H9 (cell line): ENCODE data around the gene TMEM245. TPM values are rescaled to one million over a fixed set of nuclear protein-coding genes. Genes with fewer than 3 reads are reported as not detected.

Source experiments
- DNase-seq: peaks from one replicate; pipeline ENCODE4 v3.0.0-alpha.2; 2017
- H2AFZ ChIP-seq: one replicate; pipeline ENCODE4 v1.6.1; 2013; ENCODE audit warnings: mild to moderate bottlenecking, low read length, control low read depth, moderate library complexity
- H2AK5ac ChIP-seq: 2 replicates; pipeline ENCODE4 v1.6.1; 2013; ENCODE audit warnings: low read length, control low read depth, mixed read lengths; ENCODE audit not compliant: insufficient read length
- H2BK120ac ChIP-seq: one replicate; pipeline ENCODE4 v1.6.1; 2013; ENCODE audit warnings: low read depth, mild to moderate bottlenecking, low read length, control low read depth, inconsistent platforms; ENCODE audit not compliant: poor library complexity, severe bottlenecking
- H2BK12ac ChIP-seq: 2 replicates; pipeline ENCODE4 v1.6.1; 2013; ENCODE audit warnings: low read length, control low read depth, mixed read lengths, low read depth; ENCODE audit not compliant: insufficient read length
- H2BK15ac ChIP-seq: 2 replicates; pipeline ENCODE4 v1.6.1; 2013; ENCODE audit warnings: low read depth, low read length, control low read depth
- H2BK20ac ChIP-seq: one replicate; pipeline ENCODE4 v1.6.1; 2013; ENCODE audit warnings: low read depth, mild to moderate bottlenecking, low read length, control low read depth, inconsistent platforms; ENCODE audit not compliant: poor library complexity, severe bottlenecking
- H2BK5ac ChIP-seq: 2 replicates; pipeline ENCODE4 v1.6.1; 2013; ENCODE audit warnings: low read length, control low read depth, mixed read lengths; ENCODE audit not compliant: insufficient read length
- H3K14ac ChIP-seq: 2 replicates; pipeline ENCODE4 v1.6.1; 2013; ENCODE audit warnings: low read length, control low read depth; ENCODE audit not compliant: insufficient read depth
- H3K18ac ChIP-seq: 2 replicates; pipeline ENCODE4 v1.6.1; 2013; ENCODE audit warnings: low read depth, mild to moderate bottlenecking, mixed read lengths, low read length, control low read depth; ENCODE audit not compliant: insufficient read length
- H3K23ac ChIP-seq: 2 replicates; pipeline ENCODE4 v1.6.1; 2013; ENCODE audit warnings: low read length, control low read depth, mixed read lengths, low read depth; ENCODE audit not compliant: insufficient read length
- H3K23me2 ChIP-seq: 2 replicates; pipeline ENCODE4 v1.6.1; 2013; ENCODE audit warnings: low read depth, mild to moderate bottlenecking, mixed read lengths, low read length, control low read depth; ENCODE audit not compliant: insufficient read length, poor library complexity, severe bottlenecking
- H3K27ac ChIP-seq: 2 replicates; pipeline ENCODE4 v1.5.1; 2013; ENCODE audit warnings: low read length, control low read depth, mixed read lengths, low read depth; ENCODE audit not compliant: insufficient read length
- H3K27me3 ChIP-seq: 2 replicates; pipeline ENCODE4 v1.6.1; 2013; ENCODE audit warnings: low read length, control low read depth, inconsistent platforms; ENCODE audit not compliant: insufficient read depth
- H3K4ac ChIP-seq: 2 replicates; pipeline ENCODE4 v1.6.1; 2013; ENCODE audit warnings: low read depth, mild to moderate bottlenecking, control low read depth, inconsistent platforms, low read length, moderate library complexity
- H3K4me1 ChIP-seq: 2 replicates; pipeline ENCODE4 v1.6.1; 2013; ENCODE audit warnings: low read length, control low read depth, inconsistent platforms; ENCODE audit not compliant: insufficient read depth
- H3K4me2 ChIP-seq: 2 replicates; pipeline ENCODE4 v1.6.1; 2013; ENCODE audit warnings: low read length, control low read depth, mixed read lengths; ENCODE audit not compliant: insufficient read length, insufficient read depth
- H3K56ac ChIP-seq: 2 replicates; pipeline ENCODE4 v1.6.1; 2013; ENCODE audit warnings: low read depth, mild to moderate bottlenecking, mixed read lengths, low read length, control low read depth; ENCODE audit not compliant: insufficient read length
- H3K79me1 ChIP-seq: 2 replicates; pipeline ENCODE4 v1.6.1; 2013; ENCODE audit warnings: low read depth, mild to moderate bottlenecking, moderate library complexity, low read length, control low read depth, inconsistent platforms; ENCODE audit not compliant: insufficient read depth, poor library complexity, severe bottlenecking
- H3K79me2 ChIP-seq: 2 replicates; pipeline ENCODE4 v1.6.1; 2013; ENCODE audit warnings: low read length, control low read depth, inconsistent platforms; ENCODE audit not compliant: insufficient read depth
- H3K9ac ChIP-seq: 2 replicates; pipeline ENCODE4 v1.6.1; 2013; ENCODE audit warnings: low read length, control low read depth, mixed read lengths; ENCODE audit not compliant: insufficient read length; ENCODE audit errors: extremely low read depth
- H3K9me3 ChIP-seq: one replicate; pipeline ENCODE4 v1.6.1; 2013; ENCODE audit warnings: low read depth, low read length, inconsistent platforms; ENCODE audit not compliant: control insufficient read depth
- H3T11ph ChIP-seq: one replicate; pipeline ENCODE4 v1.6.1; 2013; ENCODE audit warnings: mild to moderate bottlenecking, low read length, control low read depth, inconsistent platforms
- H4K20me1 ChIP-seq: one replicate; pipeline ENCODE4 v1.6.1; 2013; ENCODE audit not compliant: control insufficient read depth, insufficient read length, insufficient read depth
- H4K5ac ChIP-seq: 2 replicates; pipeline ENCODE4 v1.6.1; 2013; ENCODE audit warnings: low read depth, mild to moderate bottlenecking, mixed read lengths, low read length, control low read depth; ENCODE audit not compliant: insufficient read length
- H4K8ac ChIP-seq: replicated peaks from 2 replicates; pipeline ENCODE4 v1.6.1; 2013; ENCODE audit warnings: low read length, control low read depth, mixed read lengths, low read depth; ENCODE audit not compliant: insufficient read length
- H4K91ac ChIP-seq: 2 replicates; pipeline ENCODE4 v1.6.1; 2013; ENCODE audit warnings: low read depth, mild to moderate bottlenecking, moderate library complexity, mixed read lengths, low read length, control low read depth; ENCODE audit not compliant: insufficient read length
- H3K27ac Mint-ChIP-seq, 3 experiments: 2 replicates in 2 of 3; 3 replicates in 1 of 3; pipeline ENCODE4 v1.8.0; 2020 to 2021; ENCODE audit warnings: mixed read lengths in 3 of 3, mild to moderate bottlenecking in 1 of 3, moderate library complexity in 1 of 3
- H3K27me3 Mint-ChIP-seq: 2 replicates; pipeline ENCODE4 v1.8.0; 2021; ENCODE audit warnings: low read depth, mild to moderate bottlenecking, moderate library complexity, mixed read lengths
- H3K36me3 Mint-ChIP-seq, 3 experiments: 2 replicates in 2 of 3; 3 replicates in 1 of 3; pipeline ENCODE4 v1.8.0; 2020 to 2021; ENCODE audit warnings: low read depth in 3 of 3, mixed read lengths in 3 of 3; ENCODE audit not compliant: insufficient read depth in 1 of 3
- H3K4me1 Mint-ChIP-seq, 2 experiments: 2 replicates each; pipeline ENCODE4 v1.8.0; 2020; ENCODE audit warnings: mixed read lengths in 2 of 2
- H3K4me3 Mint-ChIP-seq, 2 experiments: 2 replicates in 1 of 2; 3 replicates in 1 of 2; pipeline ENCODE4 v1.8.0; 2020 to 2021; ENCODE audit warnings: mild to moderate bottlenecking in 2 of 2, mixed read lengths in 2 of 2, moderate library complexity in 1 of 2
- H3K9me3 Mint-ChIP-seq, 2 experiments: 2 replicates in 1 of 2; 3 replicates in 1 of 2; pipeline ENCODE4 v1.8.0; 2020; ENCODE audit warnings: mild to moderate bottlenecking in 2 of 2, mixed read lengths in 2 of 2, moderate library complexity in 1 of 2
- WGBS: extraction: QIAGEN DNeasy Blood & Tissue Kit; methylation state at CpG from one replicate; pipeline ENCODE4 v1.1.7; 2013; ENCODE audit warnings: missing lambda C conversion rate, low lambda C conversion rate, mixed read lengths; ENCODE audit not compliant: insufficient read length; ENCODE audit errors: extremely low coverage; 5-methylcytosine and 5-hydroxymethylcytosine counted together
- total RNA-seq: library from RNA; stranded (reverse); gene quantifications from 2 replicates; pipeline ENCODE4 v1.2.1, GENCODE V29; 2021
- TF ChIP-seq, protein P1 (sequence below): fragments of 200-600 bp; sonication (generic); conservative IDR thresholded peaks from 3 replicates; pipeline ENCODE4 v1.8.0; 2021; ENCODE audit warnings: antibody characterized with exemption, mild to moderate bottlenecking

The TMEM245 gene
- total RNA-seq, 1 experiment from 2014 or later, result 37.9 TPM

DNA sequence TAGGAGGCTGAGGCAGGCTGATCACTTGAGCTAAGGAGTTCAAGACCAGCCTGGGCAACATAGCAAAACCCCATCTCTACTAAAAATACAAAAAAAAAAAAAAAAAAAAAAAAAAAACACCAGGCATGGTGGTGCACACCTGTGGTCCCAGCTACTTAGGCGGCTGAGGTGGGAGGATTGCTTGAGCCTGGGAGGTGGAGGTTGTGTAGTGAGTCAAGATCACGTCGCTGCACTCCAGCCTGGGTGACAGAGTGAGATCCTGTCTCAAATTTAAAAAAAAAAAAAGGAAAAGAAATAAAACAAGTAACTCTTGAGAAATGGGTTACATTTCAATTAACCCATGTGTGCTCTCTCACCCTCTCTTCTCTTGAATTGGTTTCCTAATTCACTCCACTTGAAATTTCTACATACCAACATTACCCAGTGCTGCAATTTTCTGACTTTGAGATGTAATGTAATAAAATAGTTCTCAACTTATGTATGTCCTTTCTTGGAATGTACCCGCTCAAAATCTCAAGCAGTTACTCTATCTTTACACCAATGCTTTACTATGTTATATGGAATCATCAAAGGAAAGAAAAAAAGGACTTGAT is 35.8 kb downstream of the TMEM245 start:
- Histone ChIP-seq H2BK120ac (no peak overlapping the region), H4K20me1 (no peaks in the 10 kb centered on the region), H3K23me2 (no peaks in the 10 kb centered on the region), H4K8ac (no peak overlapping the region), H2BK12ac (no peak overlapping the region), H3K56ac (no peak overlapping the region), H3K4me1 (no peaks in the 10 kb centered on the region), H4K5ac (no peak overlapping the region), H3K9me3 (no peaks in the 10 kb centered on the region), H3T11ph (no peak overlapping the region), H4K91ac (no peak overlapping the region), H3K14ac (no peak overlapping the region), H3K9ac (no peak overlapping the region), H2BK15ac (no peak overlapping the region), H3K27me3 (no peaks in the 10 kb centered on the region), H3K23ac (no peak overlapping the region), H3K27ac (no peak overlapping the region), H3K4ac (no peak overlapping the region), H3K4me2 (no peak overlapping the region), H2BK20ac (no peak overlapping the region), H2BK5ac (no peak overlapping the region), H3K79me2 (no peaks in the 10 kb centered on the region), H2AFZ (no peak overlapping the region), H3K79me1 (no peaks in the 10 kb centered on the region), H2AK5ac (no peak overlapping the region), H3K18ac (no peak overlapping the region)
- Mint-ChIP-seq H3K4me1 (no peaks in the 10 kb centered on the region), H3K9me3 (no peaks in the 10 kb centered on the region), H3K4me3 (no peak overlapping the region), H3K36me3 (peaks cover 12 to 59% (median 44%) of the 10 kb centered on the region in 3 experiments; a peak in 6 of 7 replicates), H3K27me3 (no peaks in the 10 kb centered on the region), H3K27ac (no peak overlapping the region)
- WGBS, result no CpG with 5 or more reads among the region's 4 CpGs
- DNase-seq, result no peak
- TF ChIP-seq, protein P1, sequence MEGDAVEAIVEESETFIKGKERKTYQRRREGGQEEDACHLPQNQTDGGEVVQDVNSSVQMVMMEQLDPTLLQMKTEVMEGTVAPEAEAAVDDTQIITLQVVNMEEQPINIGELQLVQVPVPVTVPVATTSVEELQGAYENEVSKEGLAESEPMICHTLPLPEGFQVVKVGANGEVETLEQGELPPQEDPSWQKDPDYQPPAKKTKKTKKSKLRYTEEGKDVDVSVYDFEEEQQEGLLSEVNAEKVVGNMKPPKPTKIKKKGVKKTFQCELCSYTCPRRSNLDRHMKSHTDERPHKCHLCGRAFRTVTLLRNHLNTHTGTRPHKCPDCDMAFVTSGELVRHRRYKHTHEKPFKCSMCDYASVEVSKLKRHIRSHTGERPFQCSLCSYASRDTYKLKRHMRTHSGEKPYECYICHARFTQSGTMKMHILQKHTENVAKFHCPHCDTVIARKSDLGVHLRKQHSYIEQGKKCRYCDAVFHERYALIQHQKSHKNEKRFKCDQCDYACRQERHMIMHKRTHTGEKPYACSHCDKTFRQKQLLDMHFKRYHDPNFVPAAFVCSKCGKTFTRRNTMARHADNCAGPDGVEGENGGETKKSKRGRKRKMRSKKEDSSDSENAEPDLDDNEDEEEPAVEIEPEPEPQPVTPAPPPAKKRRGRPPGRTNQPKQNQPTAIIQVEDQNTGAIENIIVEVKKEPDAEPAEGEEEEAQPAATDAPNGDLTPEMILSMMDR, result no peak
